Endothelial cell of umbilical vein (primary cell): Measurements from ENCODE around the gene PLA2G4E. TPM values are rescaled to one million over a fixed set of nuclear protein-coding genes. Genes with fewer than 3 reads are reported as not detected.
A peak's percentile ranks its signal among the peaks of the same experiment; 100 is the strongest.

Experiments used
- BruUV-seq: library from RNA; stranded (reverse); fragments of 400-500 nt; replicated peaks from 2 replicates; lab custom pipeline; 2021; lab: Mats Ljungman, UMichigan
- CTCF ChIA-PET: fragments of 300-600, 350-600 bp; sonication (Branson Sonifier 250); formaldehyde crosslinking; loops from one replicate; lab custom pipeline; 2021; ENCODE audit warnings: antibody characterized with exemption, inconsistent platforms; lab: Charles Lee
- POLR2A ChIA-PET: fragments of 300-600, 350-600 bp; sonication (Branson Sonifier 250); formaldehyde crosslinking; loops from one replicate; lab custom pipeline; 2021; ENCODE audit warnings: antibody characterized with exemption, inconsistent platforms; lab: Charles Lee
- DNase-seq: peaks from one replicate; pipeline ENCODE4 v3.0.0-alpha.2; 2011; ENCODE audit warnings: low read depth, low spot score
- FAIRE-seq: peaks from 2 replicates; lab custom pipeline; 2011; peaks lifted over from hg19 to GRCh38; lab: Jason Lieb, UNC
- H2AFZ ChIP-seq: 2 replicates; pipeline ENCODE4 v1.6.0; 2012; ENCODE audit warnings: low read depth, low read length, control low read depth, inconsistent platforms
- H3K27ac ChIP-seq: 2 replicates; pipeline ENCODE4 v1.5.1; 2011; ENCODE audit warnings: low read depth, mild to moderate bottlenecking, control low read depth, low read length, moderate library complexity; ENCODE audit not compliant: insufficient read depth
- H3K27me3 ChIP-seq, 2 experiments: 2 replicates each; pipeline versions ENCODE4 v1.6.0 to v1.6.1; 2011; ENCODE audit warnings: low read length in 2 of 2, mixed read lengths in 1 of 2; ENCODE audit not compliant: control insufficient read depth in 2 of 2, insufficient read depth in 2 of 2
- H3K36me3 ChIP-seq, 2 experiments: 2 replicates in 1 of 2; 3 replicates in 1 of 2; pipeline ENCODE4 v1.5.1; 2011; ENCODE audit warnings: low read length in 2 of 2, mild to moderate bottlenecking in 1 of 2, moderate library complexity in 1 of 2; ENCODE audit not compliant: control insufficient read depth in 2 of 2, insufficient read depth in 2 of 2; ENCODE audit errors: extremely low read depth in 1 of 2
- H3K4me1 ChIP-seq: 3 replicates; pipeline ENCODE4 v1.5.1; 2011; ENCODE audit warnings: mild to moderate bottlenecking, low read length; ENCODE audit not compliant: control insufficient read depth, insufficient read depth; ENCODE audit errors: extremely low read depth
- H3K4me2 ChIP-seq: 2 replicates; pipeline ENCODE4 v1.6.1; 2011; ENCODE audit warnings: low read length, control low read depth, mixed read lengths; ENCODE audit not compliant: insufficient read depth
- H3K4me3 ChIP-seq, 3 experiments: fragments of 200-600 bp in 1 of 3; sonication (generic), shearing (Covaris generic) in 1 of 3; replicated peaks in 1 of 3; 2 replicates each; pipeline ENCODE4 v1.5.1; 2011 to 2016; ENCODE audit warnings: control low read depth in 3 of 3, low read length in 3 of 3, mild to moderate bottlenecking in 2 of 3, inconsistent platforms in 1 of 3, low read depth in 1 of 3, moderate library complexity in 1 of 3; ENCODE audit not compliant: insufficient read depth in 1 of 3
- H3K79me2 ChIP-seq: 2 replicates; pipeline ENCODE4 v1.6.0; 2012; ENCODE audit warnings: low read length, inconsistent platforms; ENCODE audit not compliant: control insufficient read depth, insufficient read depth
- H3K9ac ChIP-seq: replicated peaks from 2 replicates; pipeline ENCODE3; 2011; ENCODE audit warnings: low read length, control low read depth; ENCODE audit not compliant: insufficient read depth; ENCODE audit errors: extremely low read depth
- H3K9me1 ChIP-seq: replicated peaks from 3 replicates; pipeline ENCODE4 v1.6.0; 2011; ENCODE audit warnings: mild to moderate bottlenecking, low read length; ENCODE audit not compliant: control insufficient read depth, insufficient read depth; ENCODE audit errors: extremely low read depth
- H3K9me3 ChIP-seq: replicated peaks from 2 replicates; pipeline ENCODE4 v1.5.1; 2012; ENCODE audit warnings: low read length, inconsistent platforms; ENCODE audit not compliant: control insufficient read depth, insufficient read depth
- H4K20me1 ChIP-seq: replicated peaks from 2 replicates; pipeline ENCODE3; 2011; ENCODE audit warnings: mild to moderate bottlenecking, low read length; ENCODE audit not compliant: control insufficient read depth, insufficient read depth; ENCODE audit errors: extremely low read depth
- CTCF ChIP-seq, 2 donors: IDR thresholded peaks; 1 replicate in 1 of 2; 2 replicates in 1 of 2; pipeline ENCODE4 v1.5.1; 2011; ENCODE audit warnings: low read length in 2 of 2, mild to moderate bottlenecking in 2 of 2, moderate library complexity in 2 of 2, control low read depth in 1 of 2, inconsistent platforms in 1 of 2, low read depth in 1 of 2; ENCODE audit not compliant: insufficient read depth in 1 of 2; ENCODE audit errors: extremely low read depth in 1 of 2
- EZH2 ChIP-seq: IDR thresholded peaks from 2 replicates; pipeline ENCODE4 v1.6.1; 2012; ENCODE audit warnings: borderline replicate concordance, low read depth, mild to moderate bottlenecking, moderate library complexity, low read length, inconsistent platforms; ENCODE audit not compliant: severe bottlenecking
- FOS ChIP-seq: IDR thresholded peaks from 2 replicates; pipeline ENCODE4 v1.6.1; 2011; ENCODE audit warnings: mild to moderate bottlenecking, low read length, moderate library complexity, borderline replicate concordance; ENCODE audit not compliant: insufficient read depth
- GATA2 ChIP-seq: IDR thresholded peaks from 2 replicates; pipeline ENCODE4 v1.7.0; 2011; ENCODE audit warnings: low read depth, mild to moderate bottlenecking, moderate library complexity, mixed read lengths, low read length; ENCODE audit not compliant: insufficient read length, insufficient read depth
- JUN ChIP-seq: IDR thresholded peaks from 2 replicates; pipeline ENCODE4 v1.6.1; 2011; ENCODE audit warnings: borderline replicate concordance, low read depth; ENCODE audit not compliant: insufficient read length, insufficient read depth
- MAX ChIP-seq: IDR thresholded peaks from 2 replicates; pipeline ENCODE4 v1.6.1; 2011; ENCODE audit not compliant: insufficient read depth, insufficient read length
- MYC ChIP-seq: IDR thresholded peaks from one replicate; pipeline ENCODE4 v1.6.1; 2011; ENCODE audit warnings: mild to moderate bottlenecking, low read depth, low read length
- POLR2A ChIP-seq: IDR thresholded peaks from 2 replicates; pipeline ENCODE4 v1.6.1; 2012; ENCODE audit warnings: low read depth, mild to moderate bottlenecking, control low read depth, low read length
- POLR2AphosphoS5 ChIP-seq: IDR thresholded peaks from 2 replicates; pipeline ENCODE4 v1.6.1; 2012; ENCODE audit warnings: low read depth, mild to moderate bottlenecking, control low read depth, low read length, moderate library complexity; ENCODE audit not compliant: insufficient read depth
- dilution Hi-C: fragments of 300-500 bp; cut with MboI; formaldehyde crosslinking; loops from one replicate; pipeline ENCODE4 v1.15.0; 2019; ENCODE audit warnings: low sequenced_read_pairs; ENCODE audit not compliant: extremely low pct_ligation_motif_present
- intact Hi-C: fragments of 100-400 bp; cut with micrococcal nuclease; formaldehyde crosslinking; loops from one replicate; pipeline ENCODE4 v1.10.0; 2022
- polyA plus RNA-seq, 4 experiments: library from polyadenylated mRNA; depleted of rRNA in 3 of 4; stranded (reverse) in 3 of 4; unstranded in 1 of 4; fragments of >200 nt; gene quantifications; 2 replicates each; pipeline versions ENCODE4 v1.2.1 to v1.2.3, GENCODE V29; 2011 to 2012; ENCODE audit warnings: missing spikeins in 1 of 4
- total RNA-seq: library from RNA; stranded (reverse); gene quantifications from 2 replicates; pipeline ENCODE4 v1.2.3, GENCODE V29; 2021

PLA2G4E gene
- total and polyA plus RNA-seq, 2 donors (not counting 3 experiments of a cell fraction or from before 2014, with no cell fraction given): not detected

- CTCF ChIA-PET: interaction anchor here (1.3 kb wide), 1 partner anchor 45 kb away, joined by 3 read pairs; no protein-coding TSS in a partner anchor
- Histone ChIP-seq H3K27me3 (peaks cover 3 to 11% of the 10 kb centered on the region in 2 experiments), H4K20me1 (no peaks in the 10 kb centered on the region), H3K4me2 (no peak overlapping the region), H3K9me1 (no peaks in the 10 kb centered on the region), H3K36me3 (no peaks in the 10 kb centered on the region), H3K4me3 (no peak overlapping the region), H3K27ac (no peak overlapping the region), H3K9me3 (no peaks in the 10 kb centered on the region), H3K4me1 (peaks cover 2% of the 10 kb centered on the region), H2AFZ (peak overlapping the region; percentile 86), H3K9ac (no peak overlapping the region), H3K79me2 (no peaks in the 10 kb centered on the region)
- no peak for FAIRE-seq
- POLR2A ChIA-PET: no interaction called here
- no TSS peak for BruUV-seq
- dilution Hi-C loops: no loop called here
- intact Hi-C loops: no loop called here
- DNase-seq: no peak
- TF ChIP-seq EZH2: no peak
- no peak for TF ChIP-seq MYC
- TF ChIP-seq MAX: no peak
- TF ChIP-seq GATA2: no peak
- no peak for TF ChIP-seq FOS
- no peak for TF ChIP-seq POLR2A
- TF ChIP-seq CTCF (IDR thresholded peaks at IDR 0.05; ENCODE audit: extremely low read depth in 1 of 2, insufficient read depth in 1 of 2, low read depth in 1 of 2, low read length in 2 of 2): no peak
- no peak for TF ChIP-seq JUN
- no peak for TF ChIP-seq POLR2AphosphoS5
Observed at GRCh38 chr15:42034628-42035434, 14.0 kb upstream of the PLA2G4E start.
